ENCODE results near the gene RPS21. TPM values are rescaled to one million over a fixed set of nuclear protein-coding genes. Genes with fewer than 3 reads are reported as not detected.

RPS21 gene
- total RNA-seq, 1 donor from 2014 or later, result 661 TPM

- Histone ChIP-seq H3K4me1 (peaks cover 24% of the 10 kb centered on the region), H3K4me3 (no peak overlapping the region)
- intact Hi-C loops (cut with micrococcal nuclease), result no loop called here
Observed at GRCh38 chr20:62402456-62403150, 15.7 kb downstream of the RPS21 start.

GRCh38 chr20:62403331-62403730 lies 16.4 kb downstream of the RPS21 start:
- H3K36me3 ChIP-seq, result no peaks in the 10 kb centered on the region
- DNase-seq, result no peak
- no peak overlapping the region for H3K27ac ChIP-seq (replicated peaks)
- H3K9me3 ChIP-seq (replicated peaks), result no peaks in the 10 kb centered on the region
- H3K27me3 ChIP-seq (ENCODE audit: low read depth), result no peaks in the 10 kb centered on the region
- peaks cover 26% of the 10 kb centered on the region for H3K4me1 ChIP-seq
- no peak for TF ChIP-seq CTCF (IDR thresholded peaks at IDR 0.05; ENCODE audit: borderline replicate concordance)
- intact Hi-C loops (cut with micrococcal nuclease), result no loop called here
- H3K4me3 ChIP-seq, result no peak overlapping the region

More at GRCh38 chr20:62402456-62403150, 15.7 kb downstream of the RPS21 start:
- H3K27me3 ChIP-seq (ENCODE audit: low read depth), result no peaks in the 10 kb centered on the region
- no peak for DNase-seq
- H3K27ac ChIP-seq (replicated peaks), result no peak overlapping the region
- H3K9me3 ChIP-seq (replicated peaks), result no peaks in the 10 kb centered on the region
- TF ChIP-seq CTCF (IDR thresholded peaks at IDR 0.05; ENCODE audit: borderline replicate concordance), result no peak
- H3K36me3 ChIP-seq, result no peaks in the 10 kb centered on the region

GRCh38 chr20:62404112-62404665 lies 17.3 kb downstream of the RPS21 start:
- intact Hi-C loops (cut with micrococcal nuclease), result no loop called here
- TF ChIP-seq CTCF (IDR thresholded peaks at IDR 0.05; ENCODE audit: borderline replicate concordance), result no peak
- DNase-seq, result no peak
- Histone ChIP-seq H3K27ac (replicated peaks) (no peak overlapping the region), H3K4me3 (no peak overlapping the region), H3K36me3 (no peaks in the 10 kb centered on the region), H3K27me3 (ENCODE audit: low read depth) (no peaks in the 10 kb centered on the region), H3K9me3 (replicated peaks) (no peaks in the 10 kb centered on the region), H3K4me1 (peaks cover 26% of the 10 kb centered on the region)

GRCh38 chr20:62404761-62405107 lies 17.8 kb downstream of the RPS21 start:
- TF ChIP-seq CTCF (IDR thresholded peaks at IDR 0.05; ENCODE audit: borderline replicate concordance), result no peak
- intact Hi-C loops (cut with micrococcal nuclease), result no loop called here
- no peak for DNase-seq
- Histone ChIP-seq H3K4me3 (no peak overlapping the region), H3K27me3 (ENCODE audit: low read depth) (no peaks in the 10 kb centered on the region), H3K27ac (replicated peaks) (no peak overlapping the region), H3K36me3 (no peaks in the 10 kb centered on the region), H3K4me1 (peaks cover 28% of the 10 kb centered on the region), H3K9me3 (replicated peaks) (no peaks in the 10 kb centered on the region)

GRCh38 chr20:62405108-62405980 lies 18.4 kb downstream of the RPS21 start:
- H3K27ac ChIP-seq (replicated peaks), result peak overlapping the region; percentile 76

More at GRCh38 chr20:62405108-62405980, 18.4 kb downstream of the RPS21 start:
- H3K4me1 ChIP-seq, result peaks cover 34% of the 10 kb centered on the region
- peak; percentile 38 for DNase-seq
- no peaks in the 10 kb centered on the region for H3K9me3 ChIP-seq (replicated peaks)
- no peaks in the 10 kb centered on the region for H3K27me3 ChIP-seq (ENCODE audit: low read depth)
- no peaks in the 10 kb centered on the region for H3K36me3 ChIP-seq
- H3K4me3 ChIP-seq, result peak overlapping the region; percentile 78
- peak; percentile 73 for TF ChIP-seq CTCF (IDR thresholded peaks at IDR 0.05; ENCODE audit: borderline replicate concordance)
- intact Hi-C loops (cut with micrococcal nuclease), result no loop called here
